Bronchial epithelial cell (primary cell): ENCODE data around the gene CMPK2. TPM values are rescaled to one million over a fixed set of nuclear protein-coding genes. Genes with fewer than 3 reads are reported as not detected.

Experiments used
- DNase-seq: peaks from one replicate; pipeline ENCODE4 v3.0.0-alpha.2; 2010; ENCODE audit warnings: low read depth
- FAIRE-seq: peaks from 2 replicates; lab custom pipeline; 2011; peaks lifted over from hg19 to GRCh38; lab: Jason Lieb, UNC
- H3K27me3 ChIP-seq: 2 replicates; pipeline ENCODE4 v1.5.1; 2011; ENCODE audit warnings: low read length; ENCODE audit not compliant: control insufficient read depth, insufficient read depth
- H3K36me3 ChIP-seq: 2 replicates; pipeline ENCODE4 v1.5.1; 2011; ENCODE audit warnings: low read length; ENCODE audit not compliant: control insufficient read depth, insufficient read depth
- H3K4me3 ChIP-seq: 2 replicates; pipeline ENCODE4 v1.5.1; 2011; ENCODE audit warnings: mild to moderate bottlenecking, low read depth, low read length, control low read depth
- CTCF ChIP-seq: IDR thresholded peaks from 2 replicates; pipeline ENCODE4 v1.5.1; 2011; ENCODE audit warnings: mild to moderate bottlenecking, moderate library complexity, low read length, control low read depth, inconsistent platforms; ENCODE audit not compliant: insufficient read depth, severe bottlenecking
- total RNA-seq: library from RNA; depleted of rRNA; stranded (reverse); fragments of >200 nt; gene quantifications from 2 replicates; pipeline ENCODE4 v1.2.1, GENCODE V29; 2014

The CMPK2 gene
- total RNA-seq, 1 donor from 2014 or later = 0.26 TPM

- Histone ChIP-seq H3K27me3 (no peaks in the 10 kb centered on the region), H3K36me3 (no peaks in the 10 kb centered on the region), H3K4me3 (no peak overlapping the region)
- FAIRE-seq (peak; percentile 36), DNase-seq (no peak)
- TF ChIP-seq CTCF = no peak
Observed at GRCh38 chr2:6893876-6894482, 28.3 kb upstream of the CMPK2 start.

GRCh38 chr2:6888724-6889123 lies 23.0 kb upstream of the CMPK2 start:
- DNase-seq = no peak
- Histone ChIP-seq H3K27me3 (no peaks in the 10 kb centered on the region), H3K36me3 (no peaks in the 10 kb centered on the region), H3K4me3 (no peak overlapping the region)
- no peak for TF ChIP-seq CTCF
- FAIRE-seq = no peak

- DNase-seq = no peak
- H3K4me3 ChIP-seq = no peak overlapping the region
- TF ChIP-seq CTCF = no peak
Observed at GRCh38 chr2:6887751-6888192, 22.1 kb upstream of the CMPK2 start.

GRCh38 chr2:6885968-6886367 lies 20.3 kb upstream of the CMPK2 start:
- FAIRE-seq (no peak), DNase-seq (no peak)
- Histone ChIP-seq H3K36me3 (no peaks in the 10 kb centered on the region), H3K27me3 (no peaks in the 10 kb centered on the region), H3K4me3 (no peak overlapping the region)
- TF ChIP-seq CTCF = no peak

More at GRCh38 chr2:6887751-6888192, 22.1 kb upstream of the CMPK2 start:
- Histone ChIP-seq H3K36me3 (no peaks in the 10 kb centered on the region), H3K27me3 (no peaks in the 10 kb centered on the region)
- FAIRE-seq = no peak

GRCh38 chr2:6885551-6885950 lies 19.8 kb upstream of the CMPK2 start:
- TF ChIP-seq CTCF = no peak
- Histone ChIP-seq H3K36me3 (no peaks in the 10 kb centered on the region), H3K27me3 (no peaks in the 10 kb centered on the region), H3K4me3 (no peak overlapping the region)
- FAIRE-seq (no peak), DNase-seq (no peak)

GRCh38 chr2:6883448-6884122 lies 17.9 kb upstream of the CMPK2 start:
- DNase-seq = no peak
- H3K4me3 ChIP-seq = no peak overlapping the region
- no peaks in the 10 kb centered on the region for H3K27me3 ChIP-seq
- FAIRE-seq = no peak
- no peak for TF ChIP-seq CTCF
- no peaks in the 10 kb centered on the region for H3K36me3 ChIP-seq
